WTC11 (cell line): ENCODE data around the gene ERG28. TPM values are rescaled to one million over a fixed set of nuclear protein-coding genes. Genes with fewer than 3 reads are reported as not detected.

Experiments used
- AR ChIP-seq: fragments of 250-450 bp; sonication (Bioruptor Pico); IDR thresholded peaks from 2 replicates; pipeline ENCODE4 v1.9.0; 2021; ENCODE audit warnings: mild to moderate bottlenecking
- ATF1 ChIP-seq: sonication (generic); formaldehyde crosslinking; IDR thresholded peaks from 2 replicates; pipeline ENCODE4 v1.8.1; 2023; ENCODE audit warnings: mild to moderate bottlenecking, moderate library complexity, missing genetic modification reagents
- CREM ChIP-seq: sonication (generic); formaldehyde crosslinking; IDR thresholded peaks from 2 replicates; pipeline ENCODE4 v1.8.1; 2022; ENCODE audit warnings: mild to moderate bottlenecking, missing genetic modification reagents, moderate library complexity
- ELF4 ChIP-seq: sonication (generic); formaldehyde crosslinking; IDR thresholded peaks from 2 replicates; pipeline ENCODE4 v1.8.1; 2022; ENCODE audit warnings: low read depth, mild to moderate bottlenecking, moderate library complexity, missing genetic modification reagents
- ETV6 ChIP-seq: sonication (generic); formaldehyde crosslinking; IDR thresholded peaks from 2 replicates; pipeline ENCODE4 v1.8.1; 2022; ENCODE audit warnings: mild to moderate bottlenecking, missing genetic modification reagents
- FOXP1 ChIP-seq: sonication (generic); formaldehyde crosslinking; IDR thresholded peaks from 2 replicates; pipeline ENCODE4 v1.8.0; 2022; ENCODE audit warnings: missing genetic modification reagents, mild to moderate bottlenecking, moderate library complexity, borderline replicate concordance
- KAT7 ChIP-seq: sonication (generic); formaldehyde crosslinking; IDR thresholded peaks from 2 replicates; pipeline ENCODE4 v1.8.1; 2023; ENCODE audit warnings: missing genetic modification reagents, mild to moderate bottlenecking, borderline replicate concordance
- MLX ChIP-seq: sonication (generic); formaldehyde crosslinking; IDR thresholded peaks from 2 replicates; pipeline ENCODE4 v1.8.1; 2023; ENCODE audit warnings: mild to moderate bottlenecking, missing genetic modification reagents, moderate library complexity
- RORB ChIP-seq: fragments of 250-450 bp; sonication (Bioruptor Pico); IDR thresholded peaks from 2 replicates; pipeline ENCODE4 v1.9.0; 2021; ENCODE audit warnings: mild to moderate bottlenecking
- STAT6 ChIP-seq: sonication (generic); formaldehyde crosslinking; conservative IDR thresholded peaks from 2 replicates; pipeline ENCODE4 v1.8.1; 2023; ENCODE audit warnings: mild to moderate bottlenecking, low read depth, missing genetic modification reagents, moderate library complexity
- ZBTB21 ChIP-seq: sonication (generic); formaldehyde crosslinking; IDR thresholded peaks from 2 replicates; pipeline ENCODE4 v1.8.1; 2023; ENCODE audit warnings: mild to moderate bottlenecking, missing genetic modification reagents, borderline replicate concordance
- ZNF138 ChIP-seq: sonication (generic); formaldehyde crosslinking; conservative IDR thresholded peaks from 2 replicates; pipeline ENCODE4 v1.8.1; 2022; ENCODE audit warnings: mild to moderate bottlenecking, moderate library complexity, missing genetic modification reagents
- ZNF263 ChIP-seq: sonication (generic); formaldehyde crosslinking; IDR thresholded peaks from 2 replicates; pipeline ENCODE4 v1.8.1; 2022; ENCODE audit warnings: low read depth, mild to moderate bottlenecking, moderate library complexity, missing genetic modification reagents
- total RNA-seq: library from RNA; stranded (reverse); gene quantifications from 3 replicates; pipeline ENCODE4 v1.2.3, GENCODE V29; 2021
- TF ChIP-seq, protein P1 (sequence below): sonication (generic); formaldehyde crosslinking; IDR thresholded peaks from 2 replicates; pipeline ENCODE4 v1.8.1; 2023; ENCODE audit warnings: mild to moderate bottlenecking, missing genetic modification reagents
- TF ChIP-seq, protein P2 (sequence below): sonication (generic); formaldehyde crosslinking; IDR thresholded peaks from 2 replicates; pipeline ENCODE4 v1.8.1; 2023; ENCODE audit warnings: mild to moderate bottlenecking, missing genetic modification reagents
- TF ChIP-seq, protein P3 (sequence below): sonication (generic); formaldehyde crosslinking; conservative IDR thresholded peaks from 2 replicates; pipeline ENCODE4 v1.8.1; 2022; ENCODE audit warnings: mild to moderate bottlenecking, missing genetic modification reagents
- TF ChIP-seq, protein P4 (sequence below): fragments of 250-450 bp; sonication (Bioruptor Pico); IDR thresholded peaks from 2 replicates; pipeline ENCODE4 v1.9.0; 2021; ENCODE audit warnings: mild to moderate bottlenecking, borderline replicate concordance
- TF ChIP-seq, protein P5 (sequence below): sonication (generic); formaldehyde crosslinking; IDR thresholded peaks from 2 replicates; pipeline ENCODE4 v1.8.1; 2022; ENCODE audit warnings: low read depth, mild to moderate bottlenecking, moderate library complexity, missing genetic modification reagents, borderline replicate concordance

Gene ERG28
- total RNA-seq, 1 experiment from 2014 or later: 27.9 TPM

- no peak for TF ChIP-seq ETV6 (CRISPR knock-in tag)
- TF ChIP-seq, protein P1, sequence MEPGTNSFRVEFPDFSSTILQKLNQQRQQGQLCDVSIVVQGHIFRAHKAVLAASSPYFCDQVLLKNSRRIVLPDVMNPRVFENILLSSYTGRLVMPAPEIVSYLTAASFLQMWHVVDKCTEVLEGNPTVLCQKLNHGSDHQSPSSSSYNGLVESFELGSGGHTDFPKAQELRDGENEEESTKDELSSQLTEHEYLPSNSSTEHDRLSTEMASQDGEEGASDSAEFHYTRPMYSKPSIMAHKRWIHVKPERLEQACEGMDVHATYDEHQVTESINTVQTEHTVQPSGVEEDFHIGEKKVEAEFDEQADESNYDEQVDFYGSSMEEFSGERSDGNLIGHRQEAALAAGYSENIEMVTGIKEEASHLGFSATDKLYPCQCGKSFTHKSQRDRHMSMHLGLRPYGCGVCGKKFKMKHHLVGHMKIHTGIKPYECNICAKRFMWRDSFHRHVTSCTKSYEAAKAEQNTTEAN: no peak
- no peak for TF ChIP-seq ZNF138
- no peak for TF ChIP-seq ELF4
- TF ChIP-seq STAT6 (CRISPR knock-in tag): no peak
- no peak for TF ChIP-seq MLX (CRISPR knock-in tag)
- TF ChIP-seq, protein P2, sequence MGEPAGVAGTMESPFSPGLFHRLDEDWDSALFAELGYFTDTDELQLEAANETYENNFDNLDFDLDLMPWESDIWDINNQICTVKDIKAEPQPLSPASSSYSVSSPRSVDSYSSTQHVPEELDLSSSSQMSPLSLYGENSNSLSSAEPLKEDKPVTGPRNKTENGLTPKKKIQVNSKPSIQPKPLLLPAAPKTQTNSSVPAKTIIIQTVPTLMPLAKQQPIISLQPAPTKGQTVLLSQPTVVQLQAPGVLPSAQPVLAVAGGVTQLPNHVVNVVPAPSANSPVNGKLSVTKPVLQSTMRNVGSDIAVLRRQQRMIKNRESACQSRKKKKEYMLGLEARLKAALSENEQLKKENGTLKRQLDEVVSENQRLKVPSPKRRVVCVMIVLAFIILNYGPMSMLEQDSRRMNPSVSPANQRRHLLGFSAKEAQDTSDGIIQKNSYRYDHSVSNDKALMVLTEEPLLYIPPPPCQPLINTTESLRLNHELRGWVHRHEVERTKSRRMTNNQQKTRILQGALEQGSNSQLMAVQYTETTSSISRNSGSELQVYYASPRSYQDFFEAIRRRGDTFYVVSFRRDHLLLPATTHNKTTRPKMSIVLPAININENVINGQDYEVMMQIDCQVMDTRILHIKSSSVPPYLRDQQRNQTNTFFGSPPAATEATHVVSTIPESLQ (CRISPR knock-in tag): no peak
- peak; percentile 95 for TF ChIP-seq CREM
- TF ChIP-seq AR: no peak
- TF ChIP-seq ZBTB21 (CRISPR knock-in tag): no peak
- TF ChIP-seq, protein P3, sequence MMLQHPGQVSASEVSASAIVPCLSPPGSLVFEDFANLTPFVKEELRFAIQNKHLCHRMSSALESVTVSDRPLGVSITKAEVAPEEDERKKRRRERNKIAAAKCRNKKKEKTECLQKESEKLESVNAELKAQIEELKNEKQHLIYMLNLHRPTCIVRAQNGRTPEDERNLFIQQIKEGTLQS: no peak
- TF ChIP-seq RORB (CRISPR knock-in tag): no peak
- TF ChIP-seq, protein P4, sequence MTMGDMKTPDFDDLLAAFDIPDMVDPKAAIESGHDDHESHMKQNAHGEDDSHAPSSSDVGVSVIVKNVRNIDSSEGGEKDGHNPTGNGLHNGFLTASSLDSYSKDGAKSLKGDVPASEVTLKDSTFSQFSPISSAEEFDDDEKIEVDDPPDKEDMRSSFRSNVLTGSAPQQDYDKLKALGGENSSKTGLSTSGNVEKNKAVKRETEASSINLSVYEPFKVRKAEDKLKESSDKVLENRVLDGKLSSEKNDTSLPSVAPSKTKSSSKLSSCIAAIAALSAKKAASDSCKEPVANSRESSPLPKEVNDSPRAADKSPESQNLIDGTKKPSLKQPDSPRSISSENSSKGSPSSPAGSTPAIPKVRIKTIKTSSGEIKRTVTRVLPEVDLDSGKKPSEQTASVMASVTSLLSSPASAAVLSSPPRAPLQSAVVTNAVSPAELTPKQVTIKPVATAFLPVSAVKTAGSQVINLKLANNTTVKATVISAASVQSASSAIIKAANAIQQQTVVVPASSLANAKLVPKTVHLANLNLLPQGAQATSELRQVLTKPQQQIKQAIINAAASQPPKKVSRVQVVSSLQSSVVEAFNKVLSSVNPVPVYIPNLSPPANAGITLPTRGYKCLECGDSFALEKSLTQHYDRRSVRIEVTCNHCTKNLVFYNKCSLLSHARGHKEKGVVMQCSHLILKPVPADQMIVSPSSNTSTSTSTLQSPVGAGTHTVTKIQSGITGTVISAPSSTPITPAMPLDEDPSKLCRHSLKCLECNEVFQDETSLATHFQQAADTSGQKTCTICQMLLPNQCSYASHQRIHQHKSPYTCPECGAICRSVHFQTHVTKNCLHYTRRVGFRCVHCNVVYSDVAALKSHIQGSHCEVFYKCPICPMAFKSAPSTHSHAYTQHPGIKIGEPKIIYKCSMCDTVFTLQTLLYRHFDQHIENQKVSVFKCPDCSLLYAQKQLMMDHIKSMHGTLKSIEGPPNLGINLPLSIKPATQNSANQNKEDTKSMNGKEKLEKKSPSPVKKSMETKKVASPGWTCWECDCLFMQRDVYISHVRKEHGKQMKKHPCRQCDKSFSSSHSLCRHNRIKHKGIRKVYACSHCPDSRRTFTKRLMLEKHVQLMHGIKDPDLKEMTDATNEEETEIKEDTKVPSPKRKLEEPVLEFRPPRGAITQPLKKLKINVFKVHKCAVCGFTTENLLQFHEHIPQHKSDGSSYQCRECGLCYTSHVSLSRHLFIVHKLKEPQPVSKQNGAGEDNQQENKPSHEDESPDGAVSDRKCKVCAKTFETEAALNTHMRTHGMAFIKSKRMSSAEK: no peak
- no peak for TF ChIP-seq ZNF263 (CRISPR knock-in tag)
- TF ChIP-seq ATF1 (CRISPR knock-in tag): no peak
- TF ChIP-seq, protein P5, sequence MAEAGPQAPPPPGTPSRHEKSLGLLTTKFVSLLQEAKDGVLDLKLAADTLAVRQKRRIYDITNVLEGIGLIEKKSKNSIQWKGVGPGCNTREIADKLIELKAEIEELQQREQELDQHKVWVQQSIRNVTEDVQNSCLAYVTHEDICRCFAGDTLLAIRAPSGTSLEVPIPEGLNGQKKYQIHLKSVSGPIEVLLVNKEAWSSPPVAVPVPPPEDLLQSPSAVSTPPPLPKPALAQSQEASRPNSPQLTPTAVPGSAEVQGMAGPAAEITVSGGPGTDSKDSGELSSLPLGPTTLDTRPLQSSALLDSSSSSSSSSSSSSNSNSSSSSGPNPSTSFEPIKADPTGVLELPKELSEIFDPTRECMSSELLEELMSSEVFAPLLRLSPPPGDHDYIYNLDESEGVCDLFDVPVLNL (CRISPR knock-in tag): no peak
- 0 out of 2 replicates have a peak, but pooled peaks have one; percentile 62 for TF ChIP-seq FOXP1 (CRISPR knock-in tag)
- no peak for TF ChIP-seq KAT7 (CRISPR knock-in tag)
These were observed at the start of gene ERG28, which contains the start of gene TTLL5 (continued) for GRCh38 chr14:75660630-75661498.
